ENCODE measurements around the gene STK10. TPM values are rescaled to one million over a fixed set of nuclear protein-coding genes. Genes with fewer than 3 reads are reported as not detected.

STK10 gene
- total RNA-seq, 2 experiments from 2014 or later, result 211 to 229 TPM

- Mint-ChIP-seq H3K27ac (no peak overlapping the region), H3K27me3 (no peaks in the 10 kb centered on the region), H3K4me1 (ENCODE audit: low read depth) (no peaks in the 10 kb centered on the region), H3K9me3 (no peaks in the 10 kb centered on the region), H3K4me3 (no peak overlapping the region), H3K36me3 (ENCODE audit: low read depth) (peaks cover 41% of the 10 kb centered on the region)
- intact Hi-C loops (cut with DNase I, micrococcal nuclease), result no loop called here
- DNase-seq (no peak), ATAC-seq (ENCODE audit: poor library complexity) (no peak)
- Histone ChIP-seq H3K4me1 (ENCODE audit: insufficient read depth, low read length) (no peaks in the 10 kb centered on the region), H3K27ac (ENCODE audit: low read depth in 1 of 2, low read length in 2 of 2) (no peak overlapping the region), H3K4me3 (ENCODE audit: low read length) (no peak overlapping the region), H3K9me3 (ENCODE audit: control insufficient read depth in 1 of 2, insufficient read depth in 1 of 2, low read length in 2 of 2) (no peaks in the 10 kb centered on the region), H3K27me3 (ENCODE audit: control insufficient read depth in 1 of 2, insufficient read depth in 2 of 2, low read length in 2 of 2) (no peaks in the 10 kb centered on the region), H3K36me3 (ENCODE audit: insufficient read depth, low read length) (peaks cover 23% of the 10 kb centered on the region)
- POLR2A ChIA-PET, result no interaction called here
- CTCF ChIA-PET, result no interaction called here
- TF ChIP-seq, protein P1, sequence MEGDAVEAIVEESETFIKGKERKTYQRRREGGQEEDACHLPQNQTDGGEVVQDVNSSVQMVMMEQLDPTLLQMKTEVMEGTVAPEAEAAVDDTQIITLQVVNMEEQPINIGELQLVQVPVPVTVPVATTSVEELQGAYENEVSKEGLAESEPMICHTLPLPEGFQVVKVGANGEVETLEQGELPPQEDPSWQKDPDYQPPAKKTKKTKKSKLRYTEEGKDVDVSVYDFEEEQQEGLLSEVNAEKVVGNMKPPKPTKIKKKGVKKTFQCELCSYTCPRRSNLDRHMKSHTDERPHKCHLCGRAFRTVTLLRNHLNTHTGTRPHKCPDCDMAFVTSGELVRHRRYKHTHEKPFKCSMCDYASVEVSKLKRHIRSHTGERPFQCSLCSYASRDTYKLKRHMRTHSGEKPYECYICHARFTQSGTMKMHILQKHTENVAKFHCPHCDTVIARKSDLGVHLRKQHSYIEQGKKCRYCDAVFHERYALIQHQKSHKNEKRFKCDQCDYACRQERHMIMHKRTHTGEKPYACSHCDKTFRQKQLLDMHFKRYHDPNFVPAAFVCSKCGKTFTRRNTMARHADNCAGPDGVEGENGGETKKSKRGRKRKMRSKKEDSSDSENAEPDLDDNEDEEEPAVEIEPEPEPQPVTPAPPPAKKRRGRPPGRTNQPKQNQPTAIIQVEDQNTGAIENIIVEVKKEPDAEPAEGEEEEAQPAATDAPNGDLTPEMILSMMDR (IDR thresholded peaks at IDR 0.05), result no peak
These were observed 25.1 kb upstream of the STK10 start for GRCh38 chr5:172213126-172213525.

DNA sequence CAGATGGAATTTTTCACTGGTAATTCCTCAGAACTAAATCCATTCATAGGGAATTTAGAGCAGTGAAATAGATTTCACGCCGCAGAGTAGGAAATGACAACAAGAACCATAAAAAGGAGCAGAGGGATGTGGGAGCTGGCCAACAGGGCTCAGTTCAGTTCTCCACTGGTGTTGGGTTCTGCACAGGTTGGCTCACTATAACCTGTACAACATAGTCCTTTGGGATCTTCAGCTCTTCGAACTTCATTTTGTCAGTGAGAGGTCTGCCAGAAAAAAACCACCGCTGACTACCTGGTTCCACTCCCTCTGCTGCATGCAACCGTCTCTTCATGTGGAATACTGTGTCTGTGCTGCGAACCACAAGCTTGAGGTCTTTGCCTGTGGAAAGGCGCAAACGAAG, 23.7 kb upstream of the STK10 start:
- Mint-ChIP-seq H3K27me3 (no peaks in the 10 kb centered on the region), H3K4me1 (ENCODE audit: low read depth) (no peaks in the 10 kb centered on the region)

GRCh38 chr5:172209714-172210113, 21.7 kb upstream of the STK10 start:
- CTCF ChIA-PET, result no interaction called here
- H3K4me1 Mint-ChIP-seq (ENCODE audit: low read depth), result no peaks in the 10 kb centered on the region
- no peaks in the 10 kb centered on the region for H3K27me3 Mint-ChIP-seq
- peaks cover 18% of the 10 kb centered on the region for H3K36me3 ChIP-seq (ENCODE audit: insufficient read depth, low read length)
- TF ChIP-seq, protein P1 (IDR thresholded peaks at IDR 0.05), result no peak
- no peaks in the 10 kb centered on the region for H3K4me1 ChIP-seq (ENCODE audit: insufficient read depth, low read length)
- DNase-seq, result no peak
- ATAC-seq (ENCODE audit: poor library complexity), result no peak
- intact Hi-C loops (cut with DNase I, micrococcal nuclease), result no loop called here
- H3K9me3 ChIP-seq (ENCODE audit: control insufficient read depth in 1 of 2, insufficient read depth in 1 of 2, low read length in 2 of 2), result no peaks in the 10 kb centered on the region
- H3K27me3 ChIP-seq (ENCODE audit: control insufficient read depth in 1 of 2, insufficient read depth in 2 of 2, low read length in 2 of 2), result no peaks in the 10 kb centered on the region
- H3K9me3 Mint-ChIP-seq, result no peaks in the 10 kb centered on the region
- no peak overlapping the region for H3K27ac Mint-ChIP-seq
- no peak overlapping the region for H3K4me3 Mint-ChIP-seq
- H3K27ac ChIP-seq (ENCODE audit: low read depth in 1 of 2, low read length in 2 of 2), result no peak overlapping the region
- POLR2A ChIA-PET, result no interaction called here
- H3K4me3 ChIP-seq (ENCODE audit: low read length), result no peak overlapping the region
- H3K36me3 Mint-ChIP-seq (ENCODE audit: low read depth), result peaks cover 23% of the 10 kb centered on the region

More for the DNA sequence above, 23.7 kb upstream of the STK10 start:
- Mint-ChIP-seq H3K27ac (no peak overlapping the region), H3K36me3 (ENCODE audit: low read depth) (peaks cover 34% of the 10 kb centered on the region), H3K4me3 (no peak overlapping the region), H3K9me3 (no peaks in the 10 kb centered on the region)
- H3K36me3 ChIP-seq (ENCODE audit: insufficient read depth, low read length), result peaks cover 23% of the 10 kb centered on the region
- TF ChIP-seq, protein P1 (IDR thresholded peaks at IDR 0.05), result no peak
- H3K4me1 ChIP-seq (ENCODE audit: insufficient read depth, low read length), result no peaks in the 10 kb centered on the region
- DNase-seq, result no peak
- intact Hi-C loops (cut with DNase I, micrococcal nuclease), result no loop called here
- ChIA-PET POLR2A (no interaction called here), CTCF (no interaction called here)
- no peak for ATAC-seq (ENCODE audit: poor library complexity)
- no peaks in the 10 kb centered on the region for H3K27me3 ChIP-seq (ENCODE audit: control insufficient read depth in 1 of 2, insufficient read depth in 2 of 2, low read length in 2 of 2)
- no peak overlapping the region for H3K27ac ChIP-seq (ENCODE audit: low read depth in 1 of 2, low read length in 2 of 2)
- H3K9me3 ChIP-seq (ENCODE audit: control insufficient read depth in 1 of 2, insufficient read depth in 1 of 2, low read length in 2 of 2), result no peaks in the 10 kb centered on the region
- H3K4me3 ChIP-seq (ENCODE audit: low read length), result no peak overlapping the region
